Esophagus mucosa (tissue), 1 donor: ENCODE measurements around the gene CD226. TPM values are rescaled to one million over a fixed set of nuclear protein-coding genes. Genes with fewer than 3 reads are reported as not detected.
"Not testable (repeated sequence)": the region's sequence is repeated elsewhere in the genome, so short reads cannot be mapped to it uniquely, and the experiment has no call there.

Source experiments
- ATAC-seq: fragments of 200-7000 bp; cut with Tn5 transposase; one replicate; pipeline ENCODE4 v1.9.1; 2020
- total RNA-seq: library from RNA; stranded (reverse); gene quantifications from one replicate; pipeline ENCODE4 v1.2.4, GENCODE V29; 2023
- donor health status: DM: yes; HTN: yes; CAD: no.

The CD226 gene
- 0.44 TPM for total RNA-seq

GRCh38 chr18:69947361-69948133 is at the start of gene CD226:
TSS of gene CD226 (minus strand) at chr18:69947873. CDS start at chr18:69947406, 467 bp downstream.
- ATAC-seq, result no peak

GRCh38 chr18:69996951-69997798 is 49.5 kb upstream of the CD226 start:
- no peak for ATAC-seq

GRCh38 chr18:69996417-69996816 is 48.7 kb upstream of the CD226 start:
- no peak for ATAC-seq

- ATAC-seq, result no peak
Measured at GRCh38 chr18:69995774-69996173, 48.1 kb upstream of the CD226 start.

GRCh38 chr18:69992776-69993175 is 45.1 kb upstream of the CD226 start:
- no peak for ATAC-seq

- ATAC-seq, result no peak
Measured at GRCh38 chr18:69987870-69988269, 40.2 kb upstream of the CD226 start.

GRCh38 chr18:69985239-69985638 is 37.6 kb upstream of the CD226 start:
- ATAC-seq, result no peak

- ATAC-seq, result no peak
Measured at GRCh38 chr18:69982417-69982816, 34.7 kb upstream of the CD226 start.

- no peak for ATAC-seq
Measured at GRCh38 chr18:69981948-69982347, 34.3 kb upstream of the CD226 start.

- no peak for ATAC-seq
Measured at GRCh38 chr18:69980982-69981804, 33.5 kb upstream of the CD226 start.

GRCh38 chr18:69980509-69980908 is 32.8 kb upstream of the CD226 start:
- ATAC-seq, result no peak

GRCh38 chr18:69978732-69979715 is 31.4 kb upstream of the CD226 start:
- no peak for ATAC-seq

GRCh38 chr18:69975294-69975693 is 27.6 kb upstream of the CD226 start:
- not testable (repeated sequence) for ATAC-seq

- ATAC-seq, result no peak
Measured at GRCh38 chr18:69974365-69974764, 26.7 kb upstream of the CD226 start.

GRCh38 chr18:69969491-69969890 is 21.8 kb upstream of the CD226 start:
- ATAC-seq, result no peak

- no peak for ATAC-seq
Measured at GRCh38 chr18:69968039-69968438, 20.4 kb upstream of the CD226 start.

GRCh38 chr18:69963196-69963595 is 15.5 kb upstream of the CD226 start:
- no peak for ATAC-seq

GRCh38 chr18:69961718-69962117 is 14.0 kb upstream of the CD226 start:
- no peak for ATAC-seq

GRCh38 chr18:69958422-69958821 is 10.7 kb upstream of the CD226 start:
- no peak for ATAC-seq

GRCh38 chr18:69957747-69958146 is 10.1 kb upstream of the CD226 start:
- ATAC-seq, result no peak
